DOHH2 (cell line): Measurements from ENCODE around the gene TXNDC2.

ENCODE experiments used
- H3F3A ChIP-seq: fragments of 200-600 bp; sonication (generic), shearing (Covaris generic); 2 replicates; pipeline ENCODE4 v1.6.0; 2016; ENCODE audit warnings: antibody characterized with exemption, mild to moderate bottlenecking; ENCODE audit not compliant: control insufficient read depth, insufficient read depth
- H3K27ac ChIP-seq: fragments of 200-600 bp; sonication (generic); 2 replicates; pipeline ENCODE4 v1.5.1; 2014; ENCODE audit warnings: low read depth, mild to moderate bottlenecking, low read length, moderate library complexity
- H3K27me3 ChIP-seq: fragments of 200-600 bp; sonication (generic); 2 replicates; pipeline ENCODE4 v1.6.1; 2014; ENCODE audit warnings: mild to moderate bottlenecking, low read length, mixed read lengths; ENCODE audit not compliant: control insufficient read depth
- H3K36me3 ChIP-seq: fragments of 200-600 bp; sonication (generic); 2 replicates; pipeline ENCODE4 v1.6.1; 2014; ENCODE audit warnings: mild to moderate bottlenecking, low read length, moderate library complexity, mixed read lengths; ENCODE audit not compliant: control insufficient read depth
- H3K4me1 ChIP-seq: fragments of 200-600 bp; sonication (generic); 2 replicates; pipeline ENCODE4 v1.6.1; 2014; ENCODE audit warnings: mild to moderate bottlenecking, low read length, mixed read lengths; ENCODE audit not compliant: control insufficient read depth
- H3K4me2 ChIP-seq: fragments of 200-600 bp; sonication (generic); 2 replicates; pipeline ENCODE4 v1.6.0; 2014; ENCODE audit warnings: mild to moderate bottlenecking, low read length, moderate library complexity
- H3K4me3 ChIP-seq: fragments of 200-600 bp; sonication (generic); 2 replicates; pipeline ENCODE4 v1.5.1; 2014; ENCODE audit warnings: mild to moderate bottlenecking, low read length, mixed read lengths
- H3K79me2 ChIP-seq: fragments of 200-600 bp; sonication (generic); 2 replicates; pipeline ENCODE4 v1.6.1; 2014; ENCODE audit warnings: mild to moderate bottlenecking, low read length, mixed read lengths; ENCODE audit not compliant: control insufficient read depth
- H3K9me2 ChIP-seq: fragments of 200-600 bp; sonication (generic); replicated peaks from 2 replicates; pipeline ENCODE4 v1.6.1; 2014; ENCODE audit warnings: mild to moderate bottlenecking, low read length, mixed read lengths; ENCODE audit not compliant: control insufficient read depth
- H3K9me3 ChIP-seq: fragments of 200-600 bp; sonication (generic); 2 replicates; pipeline ENCODE4 v1.6.1; 2014; ENCODE audit warnings: antibody characterized with exemption, low read length, mixed read lengths; ENCODE audit not compliant: control insufficient read depth, insufficient read depth
- H4K20me1 ChIP-seq: fragments of 200-600 bp; sonication (generic); 2 replicates; pipeline ENCODE4 v1.6.0; 2014; ENCODE audit warnings: low read depth, mild to moderate bottlenecking, antibody characterized with exemption, low read length, moderate library complexity; ENCODE audit not compliant: control insufficient read depth, insufficient read depth
- EZH2phosphoT487 ChIP-seq: fragments of 200-600 bp; sonication (generic); IDR thresholded peaks from 2 replicates; pipeline ENCODE4 v1.6.1; 2017; ENCODE audit warnings: borderline replicate concordance, mild to moderate bottlenecking, antibody characterized with exemption, low read length, moderate library complexity, mixed read lengths
- TF ChIP-seq, protein P1 (sequence below): fragments of 200-600 bp; sonication (generic); IDR thresholded peaks from one replicate; pipeline ENCODE4 v1.5.1; 2014; ENCODE audit warnings: antibody characterized with exemption, mild to moderate bottlenecking, low read depth, low read length; ENCODE audit not compliant: poor library complexity, severe bottlenecking

TXNDC2 gene

GRCh38 chr18:9876867-9877654 is 8.7 kb upstream of the TXNDC2 start:
- H3K27me3 ChIP-seq = no peaks in the 10 kb centered on the region
- H4K20me1 ChIP-seq = no peaks in the 10 kb centered on the region
- no peak overlapping the region for H3K4me3 ChIP-seq
- H3F3A ChIP-seq = no peaks in the 10 kb centered on the region
- no peak overlapping the region for H3K27ac ChIP-seq
- no peaks in the 10 kb centered on the region for H3K9me2 ChIP-seq
- H3K79me2 ChIP-seq = no peaks in the 10 kb centered on the region
- no peaks in the 10 kb centered on the region for H3K9me3 ChIP-seq
- H3K4me1 ChIP-seq = no peaks in the 10 kb centered on the region
- TF ChIP-seq, protein P1, sequence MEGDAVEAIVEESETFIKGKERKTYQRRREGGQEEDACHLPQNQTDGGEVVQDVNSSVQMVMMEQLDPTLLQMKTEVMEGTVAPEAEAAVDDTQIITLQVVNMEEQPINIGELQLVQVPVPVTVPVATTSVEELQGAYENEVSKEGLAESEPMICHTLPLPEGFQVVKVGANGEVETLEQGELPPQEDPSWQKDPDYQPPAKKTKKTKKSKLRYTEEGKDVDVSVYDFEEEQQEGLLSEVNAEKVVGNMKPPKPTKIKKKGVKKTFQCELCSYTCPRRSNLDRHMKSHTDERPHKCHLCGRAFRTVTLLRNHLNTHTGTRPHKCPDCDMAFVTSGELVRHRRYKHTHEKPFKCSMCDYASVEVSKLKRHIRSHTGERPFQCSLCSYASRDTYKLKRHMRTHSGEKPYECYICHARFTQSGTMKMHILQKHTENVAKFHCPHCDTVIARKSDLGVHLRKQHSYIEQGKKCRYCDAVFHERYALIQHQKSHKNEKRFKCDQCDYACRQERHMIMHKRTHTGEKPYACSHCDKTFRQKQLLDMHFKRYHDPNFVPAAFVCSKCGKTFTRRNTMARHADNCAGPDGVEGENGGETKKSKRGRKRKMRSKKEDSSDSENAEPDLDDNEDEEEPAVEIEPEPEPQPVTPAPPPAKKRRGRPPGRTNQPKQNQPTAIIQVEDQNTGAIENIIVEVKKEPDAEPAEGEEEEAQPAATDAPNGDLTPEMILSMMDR = no peak
- no peak for TF ChIP-seq EZH2phosphoT487
- no peak overlapping the region for H3K4me2 ChIP-seq
- no peaks in the 10 kb centered on the region for H3K36me3 ChIP-seq

DNA sequence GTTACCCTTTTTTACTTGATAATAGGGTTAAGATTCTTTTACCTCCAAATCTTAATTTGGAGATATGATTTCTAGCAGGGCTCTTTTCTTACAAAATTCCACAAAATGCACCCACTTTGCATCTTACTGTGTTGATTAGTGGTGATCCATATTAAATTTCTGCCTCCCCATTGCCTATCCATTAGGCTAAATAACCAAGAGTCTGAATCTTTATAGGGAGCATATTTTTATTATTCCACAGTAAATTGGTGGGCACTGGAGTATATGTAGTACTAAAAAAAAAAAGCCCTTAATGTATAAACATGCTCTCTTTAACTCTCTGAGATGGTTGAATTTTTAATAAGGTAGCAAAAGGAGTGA is 8.1 kb upstream of the TXNDC2 start:
- Histone ChIP-seq H3K4me1 (no peaks in the 10 kb centered on the region), H3K27ac (no peak overlapping the region), H3F3A (no peaks in the 10 kb centered on the region)

DNA sequence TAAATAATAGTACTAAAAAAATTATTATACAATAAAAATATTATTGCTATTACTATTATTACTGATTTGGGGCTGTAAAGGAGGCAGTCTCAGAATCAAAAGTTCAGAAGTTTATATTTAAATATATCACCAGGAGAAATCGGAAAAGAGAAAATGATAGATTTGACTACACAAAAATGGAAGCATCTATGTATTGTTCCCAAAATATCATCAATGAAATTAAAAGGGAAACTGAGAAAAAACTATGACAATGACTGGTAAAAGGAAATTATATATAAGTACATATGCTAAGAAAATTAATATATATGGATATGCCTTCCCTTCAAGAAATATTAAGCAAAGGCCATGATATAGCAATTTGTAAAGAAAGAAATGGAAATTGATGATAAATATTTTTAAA is 7.7 kb upstream of the TXNDC2 start:
- Histone ChIP-seq H3K9me2 (no peaks in the 10 kb centered on the region), H3K36me3 (no peaks in the 10 kb centered on the region), H3K79me2 (no peaks in the 10 kb centered on the region), H3F3A (no peaks in the 10 kb centered on the region), H3K9me3 (no peaks in the 10 kb centered on the region), H4K20me1 (no peaks in the 10 kb centered on the region), H3K4me2 (no peak overlapping the region), H3K27ac (no peak overlapping the region), H3K4me1 (no peaks in the 10 kb centered on the region), H3K27me3 (no peaks in the 10 kb centered on the region), H3K4me3 (no peak overlapping the region)
- TF ChIP-seq, protein P1 = no peak

More for the DNA sequence above, 8.1 kb upstream of the TXNDC2 start:
- Histone ChIP-seq H3K4me3 (no peak overlapping the region), H3K27me3 (no peaks in the 10 kb centered on the region), H4K20me1 (no peaks in the 10 kb centered on the region), H3K9me2 (no peaks in the 10 kb centered on the region), H3K79me2 (no peaks in the 10 kb centered on the region), H3K36me3 (no peaks in the 10 kb centered on the region), H3K4me2 (no peak overlapping the region), H3K9me3 (no peaks in the 10 kb centered on the region)
- TF ChIP-seq EZH2phosphoT487 = no peak
- TF ChIP-seq, protein P1 = no peak
